ENCODE results near the gene CTBP2.

DNA sequence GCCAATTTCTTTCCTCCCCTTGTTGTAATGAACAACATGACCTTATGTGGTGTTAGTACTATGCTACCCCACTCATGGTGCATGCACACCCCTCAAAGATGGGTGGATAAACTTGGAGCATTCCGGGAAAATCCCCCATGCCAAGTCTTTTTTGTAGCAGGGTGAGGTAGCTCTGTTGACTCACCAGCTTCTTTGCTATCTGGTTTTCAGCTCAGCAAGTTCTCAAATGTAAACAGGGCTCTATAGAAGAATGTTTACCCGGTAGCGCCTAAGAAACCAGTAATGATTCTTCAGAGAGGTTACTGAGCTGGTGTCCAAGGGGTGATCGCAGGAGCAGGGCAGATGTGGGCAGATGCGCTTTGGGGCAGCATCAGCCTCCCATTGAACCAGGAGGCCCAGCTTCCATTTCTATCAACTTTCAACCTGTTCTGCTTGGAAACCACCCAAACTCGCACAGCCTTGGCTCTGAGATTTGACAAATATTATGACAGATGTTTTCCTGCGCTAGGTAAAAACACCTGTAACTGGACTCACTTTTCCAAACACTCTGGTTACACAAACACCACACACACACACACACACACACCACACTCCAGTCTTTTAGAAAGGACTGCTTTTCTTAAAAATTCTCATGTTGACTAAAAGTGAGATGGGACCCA, 130.7 kb downstream of the CTBP2 start:
- TF ChIP-seq, protein P1, sequence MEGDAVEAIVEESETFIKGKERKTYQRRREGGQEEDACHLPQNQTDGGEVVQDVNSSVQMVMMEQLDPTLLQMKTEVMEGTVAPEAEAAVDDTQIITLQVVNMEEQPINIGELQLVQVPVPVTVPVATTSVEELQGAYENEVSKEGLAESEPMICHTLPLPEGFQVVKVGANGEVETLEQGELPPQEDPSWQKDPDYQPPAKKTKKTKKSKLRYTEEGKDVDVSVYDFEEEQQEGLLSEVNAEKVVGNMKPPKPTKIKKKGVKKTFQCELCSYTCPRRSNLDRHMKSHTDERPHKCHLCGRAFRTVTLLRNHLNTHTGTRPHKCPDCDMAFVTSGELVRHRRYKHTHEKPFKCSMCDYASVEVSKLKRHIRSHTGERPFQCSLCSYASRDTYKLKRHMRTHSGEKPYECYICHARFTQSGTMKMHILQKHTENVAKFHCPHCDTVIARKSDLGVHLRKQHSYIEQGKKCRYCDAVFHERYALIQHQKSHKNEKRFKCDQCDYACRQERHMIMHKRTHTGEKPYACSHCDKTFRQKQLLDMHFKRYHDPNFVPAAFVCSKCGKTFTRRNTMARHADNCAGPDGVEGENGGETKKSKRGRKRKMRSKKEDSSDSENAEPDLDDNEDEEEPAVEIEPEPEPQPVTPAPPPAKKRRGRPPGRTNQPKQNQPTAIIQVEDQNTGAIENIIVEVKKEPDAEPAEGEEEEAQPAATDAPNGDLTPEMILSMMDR (conservative IDR thresholded peaks at IDR 0.05; ENCODE audit: low read depth, low read length): no peak
- no peak for TF ChIP-seq EZH2 (IDR thresholded peaks at IDR 0.05; ENCODE audit: borderline replicate concordance, low read depth, low read length, poor library complexity, severe bottlenecking)
